ENCODE measurements around the gene SHROOM1. TPM values are rescaled to one million over a fixed set of nuclear protein-coding genes. Genes with fewer than 3 reads are reported as not detected.

The SHROOM1 gene
- total and polyA plus RNA-seq, 2 donors (not counting 3 experiments of a cell fraction or from before 2014, with no cell fraction given) = 12.8 to 20.9 TPM

GRCh38 chr5:132815454-132815853, 15.0 kb downstream of the SHROOM1 start:
- Histone ChIP-seq H3K4me1 (ENCODE audit: control insufficient read depth, extremely low read depth, insufficient read depth, low read length) (peaks cover 2% of the 10 kb centered on the region), H3K4me2 (ENCODE audit: insufficient read depth, low read length) (no peak overlapping the region), H4K20me1 (replicated peaks; ENCODE audit: control insufficient read depth, extremely low read depth, insufficient read depth, low read length) (no peaks in the 10 kb centered on the region), H3K36me3 (ENCODE audit: control insufficient read depth in 2 of 2, extremely low read depth in 1 of 2, insufficient read depth in 2 of 2, low read length in 2 of 2) (no peaks in the 10 kb centered on the region), H3K27me3 (ENCODE audit: control insufficient read depth in 2 of 2, insufficient read depth in 2 of 2, low read length in 2 of 2) (peaks cover 15 to 30% of the 10 kb centered on the region in 2 experiments), H3K9me3 (replicated peaks; ENCODE audit: control insufficient read depth, insufficient read depth, low read length) (no peaks in the 10 kb centered on the region), H3K9me1 (replicated peaks; ENCODE audit: control insufficient read depth, extremely low read depth, insufficient read depth, low read length) (no peaks in the 10 kb centered on the region), H3K4me3 (replicated peaks in 1 of 3; ENCODE audit: insufficient read depth in 1 of 3, low read depth in 1 of 3, low read length in 3 of 3) (no peak overlapping the region), H2AFZ (ENCODE audit: low read depth, low read length) (no peak overlapping the region), H3K79me2 (ENCODE audit: control insufficient read depth, insufficient read depth, low read length) (no peaks in the 10 kb centered on the region), H3K27ac (ENCODE audit: insufficient read depth, low read depth, low read length) (no peak overlapping the region), H3K9ac (replicated peaks; ENCODE audit: extremely low read depth, insufficient read depth, low read length) (no peak overlapping the region)
- DNase-seq (ENCODE audit: low read depth, low spot score) (no peak), FAIRE-seq (no peak)
- ChIA-PET CTCF (interaction anchor here (1.1 to 2.6 kb wide), 4 partner anchors 13 to 309 kb away, joined by 4 to 14 read pairs (median 4); no protein-coding TSS in a partner anchor), POLR2A (interaction anchor here (1.2 kb wide), 1 partner anchor 14 kb away, joined by 3 read pairs; no protein-coding TSS in a partner anchor)
- dilution Hi-C loops (cut with MboI; ENCODE audit: extremely low pct_ligation_motif_present, low sequenced_read_pairs) = no loop called here
- no TSS peak for BruUV-seq (replicated peaks)
- intact Hi-C loops (cut with micrococcal nuclease) = no loop called here
- no peak for TF ChIP-seq MYC (IDR thresholded peaks at IDR 0.05; ENCODE audit: low read depth, low read length)
- TF ChIP-seq GATA2 (IDR thresholded peaks at IDR 0.05; ENCODE audit: insufficient read depth, insufficient read length, low read depth, low read length) = no peak
- no peak for TF ChIP-seq EZH2 (IDR thresholded peaks at IDR 0.05; ENCODE audit: borderline replicate concordance, low read depth, low read length, severe bottlenecking)
- TF ChIP-seq POLR2AphosphoS5 (IDR thresholded peaks at IDR 0.05; ENCODE audit: insufficient read depth, low read depth, low read length) = no peak
- TF ChIP-seq, protein P1, sequence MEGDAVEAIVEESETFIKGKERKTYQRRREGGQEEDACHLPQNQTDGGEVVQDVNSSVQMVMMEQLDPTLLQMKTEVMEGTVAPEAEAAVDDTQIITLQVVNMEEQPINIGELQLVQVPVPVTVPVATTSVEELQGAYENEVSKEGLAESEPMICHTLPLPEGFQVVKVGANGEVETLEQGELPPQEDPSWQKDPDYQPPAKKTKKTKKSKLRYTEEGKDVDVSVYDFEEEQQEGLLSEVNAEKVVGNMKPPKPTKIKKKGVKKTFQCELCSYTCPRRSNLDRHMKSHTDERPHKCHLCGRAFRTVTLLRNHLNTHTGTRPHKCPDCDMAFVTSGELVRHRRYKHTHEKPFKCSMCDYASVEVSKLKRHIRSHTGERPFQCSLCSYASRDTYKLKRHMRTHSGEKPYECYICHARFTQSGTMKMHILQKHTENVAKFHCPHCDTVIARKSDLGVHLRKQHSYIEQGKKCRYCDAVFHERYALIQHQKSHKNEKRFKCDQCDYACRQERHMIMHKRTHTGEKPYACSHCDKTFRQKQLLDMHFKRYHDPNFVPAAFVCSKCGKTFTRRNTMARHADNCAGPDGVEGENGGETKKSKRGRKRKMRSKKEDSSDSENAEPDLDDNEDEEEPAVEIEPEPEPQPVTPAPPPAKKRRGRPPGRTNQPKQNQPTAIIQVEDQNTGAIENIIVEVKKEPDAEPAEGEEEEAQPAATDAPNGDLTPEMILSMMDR (IDR thresholded peaks at IDR 0.05; ENCODE audit: extremely low read depth in 1 of 2, insufficient read depth in 1 of 2, low read depth in 1 of 2, low read length in 2 of 2) = no peak
